Neural progenitor cell (in vitro differentiated cells): ENCODE results near the gene PCA3. TPM values are rescaled to one million over a fixed set of nuclear protein-coding genes. Genes with fewer than 3 reads are reported as not detected.

Experiments used
- DNase-seq: peaks from one replicate; pipeline ENCODE4 v3.0.0-alpha.2; 2016; ENCODE audit warnings: low spot score
- H2AFZ ChIP-seq: fragments of 200-600 bp; sonication (generic); replicated peaks from 2 replicates; pipeline ENCODE4 v1.6.1; 2016; ENCODE audit warnings: antibody characterized with exemption
- H3F3A ChIP-seq: fragments of 200-600 bp; sonication (generic); 2 replicates; pipeline ENCODE4 v1.6.1; 2016; ENCODE audit warnings: antibody characterized with exemption, low read depth
- H3K27ac ChIP-seq: fragments of 200-600 bp; sonication (generic); 2 replicates; pipeline ENCODE4 v1.5.1; 2016; ENCODE audit warnings: mild to moderate bottlenecking
- H3K27me3 ChIP-seq: fragments of 200-600 bp; sonication (generic); 2 replicates; pipeline ENCODE4 v1.6.1; 2016; ENCODE audit warnings: mild to moderate bottlenecking, moderate library complexity
- H3K36me3 ChIP-seq: fragments of 200-600 bp; sonication (generic); 2 replicates; pipeline ENCODE4 v1.5.1; 2016
- H3K4me1 ChIP-seq: fragments of 200-600 bp; sonication (generic); 2 replicates; pipeline ENCODE4 v1.6.1; 2016; ENCODE audit warnings: mixed run types
- H3K4me2 ChIP-seq: fragments of 200-600 bp; sonication (generic); 2 replicates; pipeline ENCODE4 v1.6.1; 2016
- H3K4me3 ChIP-seq: fragments of 200-600 bp; sonication (generic); 2 replicates; pipeline ENCODE4 v1.5.1; 2016
- H3K79me2 ChIP-seq: fragments of 200-600 bp; sonication (generic); 2 replicates; pipeline ENCODE4 v1.6.1; 2016; ENCODE audit warnings: low read depth
- H3K9ac ChIP-seq: fragments of 200-600 bp; sonication (generic); 2 replicates; pipeline ENCODE4 v1.6.1; 2016
- H3K9me3 ChIP-seq: fragments of 200-600 bp; sonication (generic); 2 replicates; pipeline ENCODE4 v1.5.1; 2016; ENCODE audit warnings: low read depth
- H4K20me1 ChIP-seq: fragments of 200-600 bp; sonication (generic); 2 replicates; pipeline ENCODE4 v1.6.1; 2016; ENCODE audit warnings: low read depth
- H3K27ac Mint-ChIP-seq: 3 replicates; pipeline ENCODE4 v1.8.0; 2021; ENCODE audit warnings: mixed read lengths
- H3K27me3 Mint-ChIP-seq: 2 replicates; pipeline ENCODE4 v1.8.0; 2022; ENCODE audit warnings: low read depth, mild to moderate bottlenecking, inconsistent platforms, moderate library complexity, mixed read lengths; ENCODE audit not compliant: insufficient read depth
- H3K36me3 Mint-ChIP-seq: 3 replicates; pipeline ENCODE4 v1.8.0; 2021; ENCODE audit warnings: mixed read lengths
- H3K4me1 Mint-ChIP-seq: 3 replicates; pipeline ENCODE4 v1.8.0; 2021; ENCODE audit warnings: mixed read lengths
- H3K4me3 Mint-ChIP-seq: 3 replicates; pipeline ENCODE4 v1.8.0; 2021; ENCODE audit warnings: mild to moderate bottlenecking, moderate library complexity, mixed read lengths
- H3K9me3 Mint-ChIP-seq: 3 replicates; pipeline ENCODE4 v1.8.0; 2020; ENCODE audit warnings: mixed read lengths
- EZH2 ChIP-seq: fragments of 200-600 bp; sonication (generic); IDR thresholded peaks from 2 replicates; pipeline ENCODE4 v1.6.1; 2017; ENCODE audit warnings: antibody characterized with exemption, mild to moderate bottlenecking, moderate library complexity
- EZH2phosphoT487 ChIP-seq: fragments of 200-600 bp; sonication (generic); IDR thresholded peaks from 2 replicates; pipeline ENCODE4 v1.6.1; 2017; ENCODE audit warnings: antibody characterized with exemption
- total RNA-seq: library from RNA; depleted of rRNA; stranded (reverse); fragments of >200 nt; gene quantifications from 2 replicates; pipeline ENCODE4 v1.2.3, GENCODE V29; 2015; ENCODE audit warnings: low replicate concordance
- TF ChIP-seq, protein P1 (sequence below): fragments of 200-600 bp; sonication (generic); IDR thresholded peaks from 2 replicates; pipeline ENCODE4 v1.5.1; 2017; ENCODE audit warnings: antibody characterized with exemption, mild to moderate bottlenecking

PCA3 gene
- total RNA-seq, 1 donor from 2014 or later, result 0.30 TPM

DNA sequence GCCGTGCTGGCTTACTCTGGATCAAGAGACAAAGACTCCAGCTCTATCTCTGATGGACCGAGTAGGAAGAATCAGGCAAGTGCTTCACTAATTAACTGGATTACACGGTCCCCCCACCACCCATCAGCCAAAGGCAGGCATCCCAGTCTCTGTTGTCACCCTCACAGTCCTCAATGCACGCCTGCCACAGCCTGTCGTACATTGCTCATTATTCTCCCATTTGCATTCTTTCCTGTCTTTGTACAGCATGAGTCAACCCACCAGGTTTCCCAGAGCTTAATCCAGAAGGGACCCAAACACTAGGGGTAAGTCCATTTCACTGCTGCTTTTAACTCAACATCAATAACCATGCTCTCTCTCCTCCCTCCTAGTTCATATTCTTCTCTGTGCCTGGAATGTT lies 44.4 kb downstream of the PCA3 start:
- peaks cover 4% of the 10 kb centered on the region for H3K4me1 Mint-ChIP-seq
- no peak overlapping the region for H3K4me3 Mint-ChIP-seq
- TF ChIP-seq, protein P1, sequence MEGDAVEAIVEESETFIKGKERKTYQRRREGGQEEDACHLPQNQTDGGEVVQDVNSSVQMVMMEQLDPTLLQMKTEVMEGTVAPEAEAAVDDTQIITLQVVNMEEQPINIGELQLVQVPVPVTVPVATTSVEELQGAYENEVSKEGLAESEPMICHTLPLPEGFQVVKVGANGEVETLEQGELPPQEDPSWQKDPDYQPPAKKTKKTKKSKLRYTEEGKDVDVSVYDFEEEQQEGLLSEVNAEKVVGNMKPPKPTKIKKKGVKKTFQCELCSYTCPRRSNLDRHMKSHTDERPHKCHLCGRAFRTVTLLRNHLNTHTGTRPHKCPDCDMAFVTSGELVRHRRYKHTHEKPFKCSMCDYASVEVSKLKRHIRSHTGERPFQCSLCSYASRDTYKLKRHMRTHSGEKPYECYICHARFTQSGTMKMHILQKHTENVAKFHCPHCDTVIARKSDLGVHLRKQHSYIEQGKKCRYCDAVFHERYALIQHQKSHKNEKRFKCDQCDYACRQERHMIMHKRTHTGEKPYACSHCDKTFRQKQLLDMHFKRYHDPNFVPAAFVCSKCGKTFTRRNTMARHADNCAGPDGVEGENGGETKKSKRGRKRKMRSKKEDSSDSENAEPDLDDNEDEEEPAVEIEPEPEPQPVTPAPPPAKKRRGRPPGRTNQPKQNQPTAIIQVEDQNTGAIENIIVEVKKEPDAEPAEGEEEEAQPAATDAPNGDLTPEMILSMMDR, result no peak
- TF ChIP-seq EZH2, result no peak
- no peak for TF ChIP-seq EZH2phosphoT487
- no peak overlapping the region for H2AFZ ChIP-seq
- H3K27me3 ChIP-seq, result no peaks in the 10 kb centered on the region
- no peaks in the 10 kb centered on the region for H3F3A ChIP-seq
- no peaks in the 10 kb centered on the region for H3K36me3 ChIP-seq
- H3K27ac Mint-ChIP-seq, result no peak overlapping the region
- no peaks in the 10 kb centered on the region for H3K79me2 ChIP-seq
- no peak for DNase-seq
- H3K4me2 ChIP-seq, result no peak overlapping the region
- H3K4me1 ChIP-seq, result no peaks in the 10 kb centered on the region
- H3K4me3 ChIP-seq, result no peak overlapping the region
- H3K9me3 Mint-ChIP-seq, result no peaks in the 10 kb centered on the region
- H4K20me1 ChIP-seq, result no peaks in the 10 kb centered on the region
- no peak overlapping the region for H3K9ac ChIP-seq
- no peaks in the 10 kb centered on the region for H3K9me3 ChIP-seq
- H3K36me3 Mint-ChIP-seq, result no peaks in the 10 kb centered on the region
- peaks cover 6% of the 10 kb centered on the region for H3K27me3 Mint-ChIP-seq
- no peak overlapping the region for H3K27ac ChIP-seq

DNA sequence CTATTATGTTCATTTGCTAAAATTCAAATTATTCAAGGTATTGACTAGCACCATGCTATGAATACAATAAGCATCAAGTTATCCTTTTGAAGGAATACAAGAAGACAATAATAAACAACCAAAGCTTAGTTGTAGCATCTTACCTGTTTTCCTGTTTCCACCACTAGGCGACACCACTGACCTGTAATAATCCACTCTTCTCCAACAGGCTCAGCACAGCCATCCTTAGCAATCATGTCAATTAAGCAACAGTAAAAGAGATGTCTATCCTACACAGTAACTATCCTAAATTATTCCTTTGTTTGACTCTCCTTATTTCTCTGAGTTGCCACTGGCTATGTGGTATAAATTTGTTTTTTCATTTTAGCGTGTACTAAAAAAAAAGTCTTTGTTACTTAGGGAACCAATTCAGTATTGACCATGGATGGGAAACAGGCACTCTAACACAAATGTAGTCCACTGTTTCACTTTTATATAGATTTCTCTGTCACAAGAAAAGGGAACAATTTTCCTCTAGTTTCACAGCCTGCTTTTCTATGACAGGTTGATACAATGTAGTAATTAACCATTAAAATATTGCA lies 46.2 kb downstream of the PCA3 start:
- no peak overlapping the region for H2AFZ ChIP-seq
- H3K4me3 ChIP-seq, result no peak overlapping the region
- Mint-ChIP-seq H3K27ac (no peak overlapping the region), H3K9me3 (no peaks in the 10 kb centered on the region), H3K4me3 (no peak overlapping the region), H3K4me1 (no peaks in the 10 kb centered on the region), H3K27me3 (peaks cover 6% of the 10 kb centered on the region), H3K36me3 (no peaks in the 10 kb centered on the region)
- peak; percentile 74 for DNase-seq
- H3K9ac ChIP-seq, result no peak overlapping the region
- H3K4me2 ChIP-seq, result no peak overlapping the region
- no peak overlapping the region for H3K27ac ChIP-seq
- H3K36me3 ChIP-seq, result no peaks in the 10 kb centered on the region
- no peaks in the 10 kb centered on the region for H3F3A ChIP-seq
- no peaks in the 10 kb centered on the region for H3K27me3 ChIP-seq
- no peaks in the 10 kb centered on the region for H4K20me1 ChIP-seq
- TF ChIP-seq EZH2 (no peak), EZH2phosphoT487 (no peak)
- TF ChIP-seq, protein P1, result peak; percentile 94
- H3K79me2 ChIP-seq, result no peaks in the 10 kb centered on the region
- H3K4me1 ChIP-seq, result no peaks in the 10 kb centered on the region
- no peaks in the 10 kb centered on the region for H3K9me3 ChIP-seq

DNA sequence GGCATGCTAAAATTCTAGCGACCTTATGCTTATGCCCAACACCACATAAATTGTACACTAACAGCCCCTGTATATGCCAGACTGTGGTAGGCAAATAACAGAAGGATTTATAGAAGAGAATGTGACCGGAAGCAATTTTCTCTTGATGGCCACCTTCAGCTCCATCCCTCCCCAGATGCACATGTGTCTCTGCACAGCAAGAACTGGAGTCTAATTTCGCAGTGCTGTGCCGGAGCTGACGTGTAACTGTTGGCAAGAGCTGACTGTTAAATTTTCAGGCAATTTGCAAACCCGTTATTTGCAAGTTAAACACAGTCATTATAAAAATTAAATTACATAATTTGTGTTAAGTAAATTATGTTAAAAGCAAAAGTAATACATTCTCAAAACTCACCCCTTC lies 48.4 kb downstream of the PCA3 start:
- Histone ChIP-seq H3F3A (no peaks in the 10 kb centered on the region), H4K20me1 (no peaks in the 10 kb centered on the region), H3K9ac (no peak overlapping the region), H3K36me3 (no peaks in the 10 kb centered on the region), H3K27ac (no peak overlapping the region), H3K4me1 (no peaks in the 10 kb centered on the region), H3K9me3 (no peaks in the 10 kb centered on the region), H3K79me2 (no peaks in the 10 kb centered on the region), H3K4me2 (no peak overlapping the region), H3K27me3 (no peaks in the 10 kb centered on the region), H3K4me3 (no peak overlapping the region), H2AFZ (no peak overlapping the region)
- Mint-ChIP-seq H3K9me3 (no peaks in the 10 kb centered on the region), H3K36me3 (no peaks in the 10 kb centered on the region), H3K4me3 (no peak overlapping the region), H3K27ac (no peak overlapping the region), H3K4me1 (no peaks in the 10 kb centered on the region), H3K27me3 (peaks cover 6% of the 10 kb centered on the region)
- DNase-seq, result no peak
- no peak for TF ChIP-seq EZH2phosphoT487
- TF ChIP-seq EZH2, result no peak
- TF ChIP-seq, protein P1, result no peak
